Measurements from ENCODE around the gene CDKAL1.

The CDKAL1 gene

GRCh38 chr6:21173678-21174077, 639.4 kb downstream of the CDKAL1 start:
- no peak for DNase-seq (ENCODE audit: low read depth)
- no peak for TF ChIP-seq CTCF (conservative IDR thresholded peaks at IDR 0.05; ENCODE audit: low read depth, low read length)
- H3K4me3 ChIP-seq (ENCODE audit: low read depth, low read length) = no peak overlapping the region

GRCh38 chr6:21176197-21176596, 641.9 kb downstream of the CDKAL1 start:
- no peak overlapping the region for H3K4me3 ChIP-seq (ENCODE audit: low read depth, low read length)
- no peak for TF ChIP-seq CTCF (conservative IDR thresholded peaks at IDR 0.05; ENCODE audit: low read depth, low read length)
- DNase-seq (ENCODE audit: low read depth) = no peak

GRCh38 chr6:21180155-21180554, 645.9 kb downstream of the CDKAL1 start:
- DNase-seq (ENCODE audit: low read depth) = no peak
- TF ChIP-seq CTCF (conservative IDR thresholded peaks at IDR 0.05; ENCODE audit: low read depth, low read length) = no peak
- no peak overlapping the region for H3K4me3 ChIP-seq (ENCODE audit: low read depth, low read length)

- no peak for TF ChIP-seq CTCF (conservative IDR thresholded peaks at IDR 0.05; ENCODE audit: low read depth, low read length)
- DNase-seq (ENCODE audit: low read depth) = no peak
- H3K4me3 ChIP-seq (ENCODE audit: low read depth, low read length) = no peak overlapping the region
Measured at GRCh38 chr6:21180800-21181337, 646.6 kb downstream of the CDKAL1 start.

- TF ChIP-seq CTCF (conservative IDR thresholded peaks at IDR 0.05; ENCODE audit: low read depth, low read length) = no peak
- no peak overlapping the region for H3K4me3 ChIP-seq (ENCODE audit: low read depth, low read length)
- DNase-seq (ENCODE audit: low read depth) = no peak
Measured at GRCh38 chr6:21181866-21182265, 647.6 kb downstream of the CDKAL1 start.

GRCh38 chr6:21182589-21182988, 648.3 kb downstream of the CDKAL1 start:
- no peak for DNase-seq (ENCODE audit: low read depth)
- no peak overlapping the region for H3K4me3 ChIP-seq (ENCODE audit: low read depth, low read length)
- no peak for TF ChIP-seq CTCF (conservative IDR thresholded peaks at IDR 0.05; ENCODE audit: low read depth, low read length)

GRCh38 chr6:21185861-21186478, 651.7 kb downstream of the CDKAL1 start:
- H3K4me3 ChIP-seq (ENCODE audit: low read depth, low read length) = no peak overlapping the region

More at GRCh38 chr6:21185861-21186478, 651.7 kb downstream of the CDKAL1 start:
- no peak for DNase-seq (ENCODE audit: low read depth)
- no peak for TF ChIP-seq CTCF (conservative IDR thresholded peaks at IDR 0.05; ENCODE audit: low read depth, low read length)

All from choroid plexus epithelial cell (primary cell).